ENCODE results near the gene ITPR2.

ITPR2 gene

DNA sequence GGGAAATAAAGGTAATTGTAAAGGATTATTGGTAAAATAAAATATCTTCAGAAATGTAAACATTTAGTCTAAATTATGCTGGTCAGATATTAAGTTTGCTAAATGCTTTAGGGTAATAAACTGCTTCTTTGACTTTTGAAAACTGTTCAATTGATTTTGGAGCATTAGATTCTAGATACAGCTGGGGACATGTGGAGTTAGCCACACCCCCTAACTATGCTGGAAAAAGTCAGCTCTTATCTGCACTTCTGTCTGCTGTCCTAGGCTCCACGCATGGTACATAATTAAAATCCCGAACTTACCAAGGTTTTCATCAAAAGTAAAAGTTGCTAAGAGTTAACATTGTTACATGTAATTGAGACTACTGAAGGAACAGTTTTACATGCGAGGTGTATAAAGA, 78.8 kb downstream of the ITPR2 start:
- DNase-seq (ENCODE audit: low read depth) = no peak

DNA sequence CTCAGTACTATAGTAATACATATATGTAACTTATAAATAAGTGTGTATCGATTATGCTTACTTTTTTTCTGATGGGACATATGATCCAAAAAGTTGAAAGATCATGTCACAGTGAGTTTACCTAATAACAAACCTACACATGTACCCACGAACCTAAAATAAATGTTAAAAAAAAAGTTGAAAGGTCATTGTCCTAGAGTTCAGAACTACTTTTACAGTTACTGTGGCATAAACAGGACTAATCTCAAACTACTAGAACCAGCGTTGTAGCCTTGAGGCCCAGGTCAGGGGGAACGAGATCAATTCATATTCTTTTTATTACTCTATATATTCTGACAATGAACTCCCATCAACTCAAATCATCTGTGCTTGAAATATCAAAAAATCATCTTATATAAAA, 81.8 kb downstream of the ITPR2 start:
- no peak for DNase-seq (ENCODE audit: low read depth)

DNA sequence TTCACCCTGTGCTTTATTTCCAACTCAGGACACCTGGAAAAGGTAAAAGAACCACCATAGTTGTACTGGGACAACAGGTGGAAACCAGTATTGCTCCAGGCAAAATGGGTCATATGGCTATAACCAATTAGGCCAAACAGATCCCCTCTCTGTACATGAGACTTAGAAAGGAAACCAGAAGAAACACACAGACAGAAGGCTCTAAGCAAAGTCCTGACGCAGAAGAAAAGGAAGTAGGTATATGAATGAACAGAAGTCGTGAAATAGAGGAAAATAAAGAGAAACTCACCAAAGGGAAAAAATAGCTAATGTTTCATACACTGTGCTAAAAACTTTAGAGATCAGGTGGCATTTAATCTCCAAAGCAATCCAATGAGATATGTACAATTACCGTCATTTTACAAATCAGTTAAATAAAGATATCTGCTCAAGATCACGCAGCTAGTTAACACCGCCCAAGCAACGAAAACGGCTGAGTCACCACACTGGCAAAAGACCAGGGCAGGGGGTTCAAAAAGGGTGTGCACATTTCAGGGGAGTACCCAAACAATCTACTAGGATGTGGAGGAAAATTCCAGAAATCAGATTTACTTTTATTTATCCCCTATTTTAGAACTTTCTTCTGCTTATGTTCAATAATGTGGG, 82.3 kb downstream of the ITPR2 start:
- DNase-seq (ENCODE audit: low read depth) = no peak

DNA sequence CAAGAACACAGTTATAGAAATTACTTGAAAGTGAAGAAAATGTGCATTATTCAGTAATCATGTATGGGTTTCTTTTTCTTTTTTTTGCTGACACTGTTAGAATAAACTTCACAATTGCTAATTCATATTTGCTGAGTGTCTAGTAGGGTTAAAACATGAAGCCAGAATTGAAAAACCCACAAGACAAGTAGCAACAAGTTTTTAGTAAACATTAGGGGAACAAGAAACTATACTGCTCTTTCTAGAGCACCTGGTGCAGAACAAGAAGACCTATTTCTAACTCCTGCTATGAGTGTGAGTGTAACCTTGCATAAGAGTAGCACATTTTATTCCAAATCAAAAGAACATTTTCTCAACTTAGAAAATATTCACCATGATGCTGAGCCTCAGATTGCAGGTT, 83.2 kb downstream of the ITPR2 start:
- no peak for DNase-seq (ENCODE audit: low read depth)

DNA sequence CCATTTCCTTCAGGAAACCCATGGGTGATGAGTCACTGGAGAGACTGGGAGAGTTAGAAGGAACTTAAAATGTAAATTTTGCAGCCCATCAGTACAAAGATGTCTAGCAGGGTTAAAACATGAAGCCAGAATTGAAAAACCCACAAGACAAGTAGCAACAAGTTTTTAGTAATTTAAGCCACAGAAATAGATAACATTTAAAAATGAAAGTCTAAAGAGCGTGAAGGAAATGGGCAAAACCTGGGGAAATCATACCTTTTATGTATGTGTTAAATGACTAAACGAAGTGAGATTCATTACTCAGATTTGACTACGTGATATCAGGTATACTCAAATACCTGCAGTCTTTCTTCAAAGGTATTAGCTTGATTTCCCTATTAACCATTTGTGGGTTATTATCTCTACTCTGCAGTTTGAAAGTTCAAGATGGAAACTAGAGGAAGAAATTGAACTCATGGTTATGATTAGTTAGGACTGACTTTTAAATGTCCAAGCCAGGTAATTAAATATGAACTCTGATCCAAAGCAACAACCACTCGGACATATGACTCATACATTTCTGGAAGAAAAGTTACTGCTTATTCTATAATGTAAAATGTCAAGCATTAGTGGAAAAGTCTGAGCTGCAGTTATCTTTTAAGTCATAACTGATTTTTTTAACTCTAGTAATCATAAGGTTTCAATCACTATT, 84.1 kb downstream of the ITPR2 start:
- DNase-seq (ENCODE audit: low read depth) = no peak

DNA sequence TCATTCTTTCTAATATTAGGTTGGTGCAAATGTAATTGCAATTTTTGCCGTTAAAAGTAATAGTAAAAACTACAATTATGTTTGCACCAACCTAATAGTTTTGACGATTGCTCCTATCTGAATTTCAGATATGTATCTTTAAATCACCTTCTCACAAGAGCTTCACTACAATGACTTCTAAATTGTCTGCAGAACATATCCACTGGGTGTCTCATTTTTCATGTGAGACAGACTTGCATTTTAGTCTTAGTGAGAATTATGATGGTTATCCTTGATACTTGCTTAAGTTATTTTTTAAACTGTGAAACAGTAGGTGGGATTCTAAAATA, 84.6 kb downstream of the ITPR2 start:
- no peak for DNase-seq (ENCODE audit: low read depth)

DNA sequence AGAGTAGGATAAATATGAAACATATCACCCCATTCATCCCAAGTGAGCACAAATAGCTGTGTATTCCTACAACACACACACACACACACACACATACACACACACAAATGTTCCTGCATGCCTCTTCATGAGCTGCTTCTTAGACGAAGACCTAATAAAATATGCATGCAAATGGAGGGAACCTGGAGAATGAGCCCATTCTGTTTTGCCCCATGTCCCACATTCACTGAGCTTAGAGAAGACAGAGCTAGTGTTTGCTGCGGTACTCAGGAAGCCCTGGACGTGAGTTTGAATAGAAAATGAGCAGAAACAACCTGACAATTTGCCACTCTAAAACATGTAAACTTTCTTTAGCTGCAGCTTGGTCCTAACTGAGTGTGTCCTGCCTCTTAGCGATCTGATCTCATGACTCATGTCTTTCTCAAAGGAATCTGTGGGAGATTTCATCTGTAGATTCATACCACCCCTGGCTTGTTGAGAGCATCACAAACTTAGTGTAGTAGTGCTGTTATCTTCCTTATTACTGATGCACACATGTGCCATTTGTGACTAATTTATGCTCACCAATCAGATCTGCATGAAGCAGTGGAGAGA, 86.8 kb downstream of the ITPR2 start:
- DNase-seq (ENCODE audit: low read depth) = no peak

DNA sequence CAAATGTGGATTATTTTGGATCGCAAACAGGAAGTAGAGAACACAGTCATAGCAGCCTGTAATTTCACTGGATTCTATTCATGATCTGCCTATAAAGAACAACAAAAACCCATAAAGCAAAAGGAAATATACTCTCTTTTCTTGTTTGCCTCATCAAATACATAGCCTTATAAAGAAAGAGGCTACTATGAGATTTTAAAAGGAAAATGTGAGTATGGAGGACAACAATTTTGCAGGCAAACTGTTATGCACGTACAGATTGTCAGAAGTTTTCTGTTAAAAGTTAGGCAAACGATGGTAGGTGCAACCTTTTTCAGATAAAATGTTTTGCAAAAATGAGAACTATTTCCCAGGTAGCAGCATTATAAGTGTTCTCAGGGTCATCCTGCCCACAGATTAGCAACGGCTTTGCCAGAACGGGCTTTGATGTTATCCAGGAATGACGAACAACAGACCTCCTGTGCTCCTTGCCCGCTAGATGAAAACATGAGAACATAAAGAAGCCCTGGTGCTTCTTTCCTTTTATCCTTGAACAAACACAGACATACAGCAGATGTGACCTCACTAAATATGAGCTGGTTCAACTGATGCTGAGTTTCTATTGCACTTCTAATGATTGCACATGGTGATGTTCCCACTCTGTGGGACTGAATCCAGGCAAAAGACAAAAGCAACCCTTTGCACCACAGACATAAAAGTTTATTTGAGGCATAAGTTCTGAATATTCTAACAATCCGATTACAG, 88.1 kb downstream of the ITPR2 start:
- no peak for DNase-seq (ENCODE audit: low read depth)

DNA sequence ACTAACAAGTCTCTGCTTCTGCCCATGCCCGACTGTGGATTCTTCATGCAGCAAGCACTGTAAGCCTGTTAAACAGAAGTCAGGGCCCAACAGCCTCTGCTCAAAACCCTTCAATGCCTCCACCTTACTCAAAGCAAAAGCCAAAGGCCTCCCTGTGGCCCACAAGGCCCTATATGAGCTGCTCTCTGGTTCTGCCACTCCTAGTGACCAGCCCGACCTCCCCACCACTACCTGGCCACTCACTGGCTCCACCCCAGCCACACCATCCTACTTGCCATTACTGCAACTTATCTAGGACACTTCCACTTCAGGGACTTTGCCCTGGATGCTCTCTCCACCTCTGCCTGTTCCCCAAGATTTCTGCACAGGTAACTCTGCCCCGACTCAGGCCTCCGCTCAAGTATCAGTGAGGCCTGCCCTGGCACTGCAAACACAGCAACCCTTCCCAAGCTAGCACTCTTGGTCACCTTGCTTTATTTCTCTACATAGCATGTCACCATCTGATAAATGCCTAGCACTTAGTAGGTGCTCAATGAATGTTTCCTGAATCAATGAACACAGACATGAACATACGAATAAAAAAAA, 88.9 kb downstream of the ITPR2 start:
- no peak for DNase-seq (ENCODE audit: low read depth)

DNA sequence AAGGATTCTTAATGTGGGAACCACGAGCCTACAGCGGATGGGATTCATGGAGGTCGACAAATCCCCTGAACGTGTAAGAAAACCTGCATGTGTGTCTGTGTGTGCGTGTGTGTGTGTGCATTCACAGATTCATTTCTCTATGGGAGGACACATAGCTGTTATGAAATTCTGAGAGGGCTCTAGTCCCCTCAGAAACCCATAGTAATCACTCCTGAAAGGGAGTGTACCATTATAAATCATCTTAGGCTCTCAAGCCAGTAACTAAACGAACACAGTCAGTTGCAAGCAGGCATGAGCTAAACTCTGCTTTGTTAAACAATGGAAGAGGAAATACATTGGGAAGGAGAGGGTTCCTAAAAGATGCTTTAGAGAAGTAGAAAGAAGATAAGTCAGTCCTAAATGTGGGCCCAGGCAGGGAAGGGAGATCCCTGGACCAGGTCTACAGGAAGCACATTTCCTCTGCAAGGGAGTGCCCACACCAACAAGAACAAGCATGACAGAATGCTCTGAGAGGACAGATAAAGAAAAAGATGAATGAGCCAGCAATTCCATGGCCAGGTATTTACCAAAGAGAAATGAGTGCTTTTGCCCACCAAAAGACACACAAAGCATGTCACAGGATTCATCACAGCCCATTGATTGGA, 91.3 kb downstream of the ITPR2 start:
- no peak for DNase-seq (ENCODE audit: low read depth)

DNA sequence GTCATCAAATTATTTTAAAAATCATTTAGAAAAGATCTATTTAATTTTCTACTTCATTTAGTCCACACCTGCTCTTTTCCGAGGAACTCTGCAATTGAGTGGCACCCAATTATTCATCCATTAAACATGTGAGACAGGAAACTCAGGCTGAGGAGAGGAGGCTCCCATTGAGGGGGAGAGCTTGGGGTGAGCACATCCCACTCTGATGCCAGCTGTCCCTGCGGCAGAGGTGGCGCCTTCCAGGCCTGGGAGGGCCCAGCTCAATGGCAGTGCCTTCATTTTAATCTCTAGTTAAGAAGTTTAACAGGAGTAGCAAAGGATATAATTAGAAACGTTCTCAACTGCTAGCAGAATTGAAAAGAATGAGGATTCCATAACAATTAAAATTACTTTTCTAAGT, 92.0 kb downstream of the ITPR2 start:
- no peak for DNase-seq (ENCODE audit: low read depth)

DNA sequence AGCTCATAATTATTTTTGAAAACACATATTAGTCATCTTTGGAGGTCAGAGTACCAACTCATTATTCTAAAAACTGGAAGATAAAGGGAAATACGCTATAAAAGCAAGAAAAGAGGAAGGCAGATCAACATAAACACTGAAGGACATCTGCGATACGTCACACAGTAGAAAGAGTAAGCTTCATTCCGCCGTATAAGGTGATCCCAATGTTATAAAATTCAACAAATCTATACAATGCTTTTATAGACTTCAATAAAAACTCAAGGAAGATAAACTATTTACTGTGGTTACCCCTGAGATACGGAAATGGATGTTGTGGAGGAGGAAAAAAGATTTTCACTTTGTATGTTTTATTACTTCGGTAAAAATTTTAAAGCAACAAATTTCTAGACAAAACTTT, 92.6 kb downstream of the ITPR2 start:
- no peak for DNase-seq (ENCODE audit: low read depth)

DNA sequence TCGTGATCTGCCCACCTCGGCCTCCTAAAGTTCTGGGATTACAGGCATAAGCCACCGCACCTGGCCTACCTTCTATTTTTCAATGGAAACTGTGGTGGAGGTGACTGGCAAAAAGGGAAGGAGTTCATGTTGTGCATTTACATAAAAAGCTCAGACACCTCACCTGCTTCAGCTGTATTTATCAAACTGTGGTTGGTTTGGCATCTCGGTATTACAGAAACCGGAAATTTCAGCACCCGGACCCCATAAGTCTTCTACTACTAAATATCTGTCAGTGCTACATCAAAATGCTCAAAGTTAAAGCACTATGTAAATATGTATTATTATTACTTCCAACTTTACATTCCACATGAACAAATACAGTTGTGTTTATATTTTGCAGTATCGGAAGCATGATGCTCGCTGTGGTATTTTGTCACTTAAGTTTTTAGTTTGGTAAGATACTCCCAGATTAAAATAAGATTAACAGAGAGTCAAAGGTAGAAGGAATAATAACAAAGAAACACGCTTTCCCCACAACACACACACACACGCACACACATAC, 95.4 kb downstream of the ITPR2 start:
- DNase-seq (ENCODE audit: low read depth) = no peak

DNA sequence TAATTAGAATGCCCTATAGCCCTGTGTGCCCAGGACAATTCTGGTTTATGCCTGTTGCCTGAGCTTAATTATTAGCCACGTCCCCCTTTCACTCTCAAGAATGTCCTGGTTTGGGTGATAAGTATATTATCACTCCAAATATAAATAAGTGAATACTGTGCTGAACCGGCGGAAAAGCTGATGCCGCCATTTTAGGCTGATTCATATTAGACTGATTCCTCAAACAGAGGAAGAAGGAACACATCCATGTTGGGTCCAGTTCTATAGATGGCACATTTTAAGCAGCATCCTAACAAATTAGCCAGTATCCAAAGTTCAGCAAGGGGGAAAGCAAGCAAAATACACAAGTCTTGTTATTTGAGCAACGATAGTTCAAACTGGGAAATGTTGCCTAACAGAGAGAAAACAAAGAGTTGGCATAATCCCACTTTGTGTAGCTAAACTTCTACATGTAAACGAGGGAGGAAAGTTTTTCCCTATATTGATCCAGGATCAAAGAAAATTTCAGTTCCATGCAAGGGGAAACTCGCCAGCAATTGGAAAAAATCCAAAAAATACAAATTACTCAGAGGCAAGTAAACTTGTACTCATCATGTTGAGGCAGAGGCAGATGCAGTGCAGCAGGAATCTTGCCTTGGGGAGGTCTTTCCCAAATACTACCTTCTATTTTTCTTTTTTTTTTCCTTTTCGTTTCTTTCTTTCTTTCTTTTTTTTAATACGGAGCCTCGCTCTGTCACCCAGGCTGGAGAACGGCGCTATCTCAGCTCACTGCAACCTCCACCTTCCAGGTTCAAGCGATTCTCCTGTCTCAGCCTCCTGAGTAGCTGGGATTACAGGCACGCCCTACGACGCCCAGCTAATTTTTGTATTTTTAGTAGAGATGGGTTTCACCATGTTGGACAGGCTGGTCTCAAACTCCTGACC, 96.2 kb downstream of the ITPR2 start:
- no peak for DNase-seq (ENCODE audit: low read depth)

DNA sequence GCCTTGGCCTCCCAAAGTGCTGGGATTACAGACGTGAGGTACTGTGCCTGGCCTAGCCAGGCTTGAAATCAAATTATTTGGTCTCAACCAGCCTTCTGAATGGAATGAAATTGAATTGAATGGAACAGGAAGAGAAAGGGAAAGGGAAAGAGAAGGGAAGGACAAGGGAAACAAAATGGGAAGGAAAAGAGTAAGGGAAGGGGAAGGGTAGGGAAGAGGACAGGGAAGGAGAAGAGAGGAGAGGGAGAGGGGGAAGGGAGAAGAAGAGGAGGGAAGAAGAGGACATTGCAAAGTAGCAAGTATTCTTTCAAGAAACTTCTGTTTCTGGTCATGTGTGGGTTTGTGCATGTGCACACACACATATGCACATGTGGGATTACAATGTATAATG, 97.8 kb downstream of the ITPR2 start:
- DNase-seq (ENCODE audit: low read depth) = no peak

DNA sequence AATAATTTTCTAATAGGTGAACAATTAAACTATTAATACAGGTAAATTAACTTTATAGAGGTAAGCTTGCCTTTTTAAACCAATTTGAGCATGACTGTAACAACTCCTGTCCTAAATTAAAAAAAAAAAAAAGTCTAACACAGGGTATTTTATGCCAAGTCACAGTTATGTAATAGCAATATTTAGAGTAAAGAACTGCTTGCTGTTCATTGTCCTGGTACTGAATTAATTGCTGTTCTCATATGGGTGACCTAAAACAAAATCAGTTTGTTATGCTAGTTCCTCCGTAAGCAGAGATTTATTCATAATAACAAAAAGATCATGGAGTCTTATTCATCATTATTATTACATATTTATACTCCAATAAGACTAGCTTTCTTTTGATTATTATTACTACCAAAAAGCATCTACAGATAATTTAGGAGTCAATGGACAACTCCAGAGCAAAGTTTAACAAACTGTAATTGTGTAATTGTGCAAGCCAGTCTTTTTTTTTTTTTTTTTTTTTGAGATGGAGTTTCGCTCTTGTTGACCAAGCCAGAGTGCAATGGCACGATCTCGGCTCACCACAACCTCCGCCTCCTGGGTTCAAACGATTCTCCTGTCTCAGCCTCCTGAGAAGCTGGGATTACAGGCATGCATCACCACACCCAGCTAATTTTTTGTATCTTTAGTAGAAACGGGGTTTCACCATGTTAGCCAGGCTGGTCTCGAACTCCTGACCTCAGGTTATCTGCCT, 98.3 kb downstream of the ITPR2 start:
- no peak for DNase-seq (ENCODE audit: low read depth)

DNA sequence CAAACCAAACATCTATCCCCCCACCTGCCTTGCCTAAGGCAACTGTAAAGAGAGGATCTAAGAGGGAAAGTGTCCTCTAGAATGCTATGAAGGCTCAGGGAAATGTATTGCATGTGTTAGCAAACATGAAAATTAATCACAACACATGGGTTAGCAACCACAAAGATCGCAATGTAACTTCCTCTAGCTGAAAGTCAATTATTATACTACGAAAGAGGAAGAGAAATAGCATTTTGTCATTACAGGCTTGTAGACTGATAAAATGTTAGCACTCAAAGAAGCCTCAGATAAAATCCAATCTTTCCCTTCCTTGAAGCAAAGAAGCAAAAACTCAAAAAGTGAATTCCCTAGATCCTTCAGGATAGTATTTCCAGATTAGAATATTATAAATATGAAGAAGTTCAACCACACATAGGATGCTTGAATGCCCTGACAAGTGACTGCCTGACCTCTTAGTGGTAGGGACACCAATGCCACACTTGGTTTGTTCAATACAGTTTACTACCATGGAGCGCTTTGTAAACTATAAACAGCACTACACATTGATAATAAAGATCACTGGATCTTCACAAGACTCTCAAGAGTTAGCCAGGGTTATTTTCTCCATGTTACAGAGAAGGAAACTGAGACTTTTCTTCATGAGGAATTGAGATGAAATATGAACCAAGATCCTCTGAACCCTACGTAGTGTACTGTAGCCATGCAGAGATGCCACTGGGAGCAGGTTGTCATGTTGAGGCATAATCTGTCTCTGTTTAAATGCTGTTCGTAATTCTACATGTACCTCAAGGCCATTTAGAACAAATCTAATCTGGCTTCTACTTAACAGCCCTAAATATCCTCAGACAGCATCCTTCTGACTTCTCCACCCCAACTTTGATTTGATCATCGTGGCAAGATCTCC, 100.7 kb downstream of the ITPR2 start:
- DNase-seq (ENCODE audit: low read depth) = no peak

DNA sequence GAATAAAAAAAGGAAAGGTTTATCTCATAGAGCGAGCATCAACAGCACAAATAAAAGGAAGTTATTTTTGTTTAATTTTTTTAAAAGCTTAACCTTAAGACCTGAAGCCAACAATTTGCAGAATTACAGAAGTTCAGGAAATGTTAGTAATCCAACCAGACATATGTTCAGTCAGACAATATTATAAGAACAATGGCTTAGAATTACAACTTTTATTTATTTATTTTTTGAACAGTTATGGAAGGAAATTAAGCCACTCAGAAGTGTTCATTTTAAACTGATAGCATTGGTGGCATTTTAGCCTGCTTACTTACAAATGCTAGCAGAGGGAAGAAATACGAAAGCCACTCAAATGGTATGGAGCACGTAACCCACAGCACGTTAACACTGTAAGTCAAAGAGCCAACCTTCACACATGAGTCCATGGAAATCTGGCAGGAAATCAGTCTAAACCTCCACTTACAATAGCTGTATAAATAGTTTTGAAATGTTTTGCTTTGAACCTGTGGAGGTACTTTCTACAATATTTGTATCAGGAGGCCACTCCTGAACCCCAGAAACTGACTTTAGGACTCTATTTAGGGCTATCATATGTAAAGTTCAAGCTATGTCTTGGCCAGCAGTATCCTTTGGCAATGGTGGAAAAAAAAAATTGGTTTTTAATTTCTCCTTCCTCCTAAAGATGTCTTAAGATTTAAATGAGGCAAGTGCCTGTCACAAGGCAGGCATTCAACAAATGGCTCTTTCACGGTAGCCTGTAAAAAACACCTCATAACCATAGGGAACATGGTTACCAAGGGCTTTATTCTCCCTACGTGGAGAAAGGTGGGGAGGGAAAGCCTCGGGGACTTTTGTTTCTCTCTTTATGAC, 102.3 kb downstream of the ITPR2 start:
- no peak for DNase-seq (ENCODE audit: low read depth)
